ENCODE data around the gene PIEZO1.

Gene PIEZO1

GRCh38 chr16:88810912-88811768 lies 26.1 kb upstream of the PIEZO1 start:
- Histone ChIP-seq H3K4me1 (ENCODE audit: control insufficient read depth, low read length) (peaks cover 30% of the 10 kb centered on the region), H3K36me3 (ENCODE audit: control insufficient read depth, low read length) (peaks cover 52% of the 10 kb centered on the region), H3K4me3 (ENCODE audit: low read length) (peak overlapping the region; percentile 87), H3K4me2 (ENCODE audit: low read length) (peak overlapping the region; percentile 95), H3K27ac (ENCODE audit: low read depth, low read length) (peak overlapping the region; percentile 81), H3K9me2 (replicated peaks; ENCODE audit: control insufficient read depth, low read length) (no peaks in the 10 kb centered on the region), H3K79me2 (ENCODE audit: control insufficient read depth, low read length) (peaks cover 39% of the 10 kb centered on the region), H3F3A (ENCODE audit: control insufficient read depth, insufficient read depth) (peaks cover 10% of the 10 kb centered on the region), H3K27me3 (ENCODE audit: control insufficient read depth, low read length) (no peaks in the 10 kb centered on the region), H4K20me1 (ENCODE audit: control insufficient read depth, insufficient read depth, low read depth, low read length) (no peaks in the 10 kb centered on the region), H3K9me3 (ENCODE audit: control insufficient read depth, insufficient read depth, low read length) (peaks cover 7% of the 10 kb centered on the region; the same call in 1 of the 2 replicates)
- TF ChIP-seq CTCF (IDR thresholded peaks at IDR 0.05; ENCODE audit: low read depth, low read length, poor library complexity, severe bottlenecking) (no peak), EZH2phosphoT487 (IDR thresholded peaks at IDR 0.05; ENCODE audit: borderline replicate concordance, low read length) (no peak)

- Histone ChIP-seq H3K4me1 (ENCODE audit: control insufficient read depth, low read length) (peaks cover 38% of the 10 kb centered on the region), H4K20me1 (ENCODE audit: control insufficient read depth, insufficient read depth, low read depth, low read length) (peaks cover 3% of the 10 kb centered on the region; the same call in 1 of the 2 replicates), H3K27ac (ENCODE audit: low read depth, low read length) (peak overlapping the region; percentile 81), H3K4me3 (ENCODE audit: low read length) (peak overlapping the region; percentile 87), H3K9me3 (ENCODE audit: control insufficient read depth, insufficient read depth, low read length) (peaks cover 7% of the 10 kb centered on the region; the same call in 1 of the 2 replicates), H3K27me3 (ENCODE audit: control insufficient read depth, low read length) (no peaks in the 10 kb centered on the region), H3K79me2 (ENCODE audit: control insufficient read depth, low read length) (peaks cover 47% of the 10 kb centered on the region), H3F3A (ENCODE audit: control insufficient read depth, insufficient read depth) (peaks cover 10% of the 10 kb centered on the region), H3K36me3 (ENCODE audit: control insufficient read depth, low read length) (peaks cover 60% of the 10 kb centered on the region), H3K9me2 (replicated peaks; ENCODE audit: control insufficient read depth, low read length) (no peaks in the 10 kb centered on the region), H3K4me2 (ENCODE audit: low read length) (peak overlapping the region; percentile 95)
- TF ChIP-seq CTCF (IDR thresholded peaks at IDR 0.05; ENCODE audit: low read depth, low read length, poor library complexity, severe bottlenecking) (no peak), EZH2phosphoT487 (IDR thresholded peaks at IDR 0.05; ENCODE audit: borderline replicate concordance, low read length) (no peak)
Measured at GRCh38 chr16:88810166-88810911, 25.3 kb upstream of the PIEZO1 start.

- TF ChIP-seq EZH2phosphoT487 (IDR thresholded peaks at IDR 0.05; ENCODE audit: borderline replicate concordance, low read length) (no peak), CTCF (IDR thresholded peaks at IDR 0.05; ENCODE audit: low read depth, low read length, poor library complexity, severe bottlenecking) (no peak)
- no peaks in the 10 kb centered on the region for H3K9me2 ChIP-seq (replicated peaks; ENCODE audit: control insufficient read depth, low read length)
- peak overlapping the region; percentile 87 for H3K4me3 ChIP-seq (ENCODE audit: low read length)
- no peaks in the 10 kb centered on the region for H3K27me3 ChIP-seq (ENCODE audit: control insufficient read depth, low read length)
- peak overlapping the region; percentile 81 for H3K27ac ChIP-seq (ENCODE audit: low read depth, low read length)
- peaks cover 66% of the 10 kb centered on the region for H3K36me3 ChIP-seq (ENCODE audit: control insufficient read depth, low read length)
- H3K4me2 ChIP-seq (ENCODE audit: low read length): peak overlapping the region; percentile 95
- H4K20me1 ChIP-seq (ENCODE audit: control insufficient read depth, insufficient read depth, low read depth, low read length): peaks cover 6% of the 10 kb centered on the region; the same call in 1 of the 2 replicates
- H3F3A ChIP-seq (ENCODE audit: control insufficient read depth, insufficient read depth): peaks cover 10% of the 10 kb centered on the region
- peaks cover 53% of the 10 kb centered on the region for H3K79me2 ChIP-seq (ENCODE audit: control insufficient read depth, low read length)
- peaks cover 7% of the 10 kb centered on the region; the same call in 1 of the 2 replicates for H3K9me3 ChIP-seq (ENCODE audit: control insufficient read depth, insufficient read depth, low read length)
- peaks cover 44% of the 10 kb centered on the region for H3K4me1 ChIP-seq (ENCODE audit: control insufficient read depth, low read length)
Measured at GRCh38 chr16:88809676-88810165, 24.7 kb upstream of the PIEZO1 start.

Data from DOHH2 (cell line).